ENCODE results near the gene IQGAP3. TPM values are rescaled to one million over a fixed set of nuclear protein-coding genes. Genes with fewer than 3 reads are reported as not detected.

Gene IQGAP3
- total RNA-seq, 1 experiment from 2014 or later, result 21.3 TPM

- Histone ChIP-seq H3K27me3 (no peaks in the 10 kb centered on the region), H3K27ac (no peak overlapping the region), H3K36me3 (peaks cover 36% of the 10 kb centered on the region), H3K9me3 (replicated peaks) (no peaks in the 10 kb centered on the region), H3K4me1 (peaks cover 14% of the 10 kb centered on the region; the same call in 1 of the 2 replicates), H3K4me3 (no peak overlapping the region)
- no peak for DNase-seq
Observed at GRCh38 chr1:156478250-156478627, 94.1 kb downstream of the IQGAP3 start.

- no peak for DNase-seq
- no peak overlapping the region for H3K4me3 ChIP-seq
- no peaks in the 10 kb centered on the region for H3K9me3 ChIP-seq (replicated peaks)
- H3K27me3 ChIP-seq, result no peaks in the 10 kb centered on the region
- peaks cover 14% of the 10 kb centered on the region; the same call in 1 of the 2 replicates for H3K4me1 ChIP-seq
- H3K27ac ChIP-seq, result no peak overlapping the region
- peaks cover 36% of the 10 kb centered on the region for H3K36me3 ChIP-seq
Observed at GRCh38 chr1:156477526-156478249, 94.7 kb downstream of the IQGAP3 start.

GRCh38 chr1:156476501-156477298 lies 95.7 kb downstream of the IQGAP3 start:
- Histone ChIP-seq H3K4me1 (peaks cover 14% of the 10 kb centered on the region; the same call in 1 of the 2 replicates), H3K4me3 (no peak overlapping the region), H3K27me3 (no peaks in the 10 kb centered on the region), H3K9me3 (replicated peaks) (no peaks in the 10 kb centered on the region), H3K36me3 (peaks cover 36% of the 10 kb centered on the region), H3K27ac (no peak overlapping the region; the same call in 1 of the 2 replicates)
- peak; percentile 53 to 78 for DNase-seq

GRCh38 chr1:156475568-156476500 lies 96.5 kb downstream of the IQGAP3 start:
- no peak overlapping the region for H3K4me3 ChIP-seq
- H3K36me3 ChIP-seq, result peaks cover 30% of the 10 kb centered on the region
- peak in 1 of 2 experiments; percentile 10 for DNase-seq
- H3K27me3 ChIP-seq, result no peaks in the 10 kb centered on the region
- H3K4me1 ChIP-seq, result peaks cover 14% of the 10 kb centered on the region; the same call in 1 of the 2 replicates
- H3K27ac ChIP-seq, result no peak overlapping the region; the same call in 1 of the 2 replicates
- no peaks in the 10 kb centered on the region for H3K9me3 ChIP-seq (replicated peaks)

Other genes starting within 250 kb of the IQGAP3 start
- 313 and 324 TPM in 2 replicates for gene CCT3, start 234.3 kb downstream of the IQGAP3 start, total RNA-seq (2014; rRNA removed; shearing (Covaris generic))
- gene TSACC, start 234.0 kb downstream of the IQGAP3 start, total RNA-seq (2014; rRNA removed; shearing (Covaris generic)), result 0.36 TPM in 1 of 2 replicates, not detected in the other
- gene RHBG, start 203.4 kb downstream of the IQGAP3 start, total RNA-seq (2014; rRNA removed; shearing (Covaris generic)), result not detected in 2 replicates
- 10.0 and 13.3 TPM in 2 replicates for gene MEF2D, start 71.8 kb downstream of the IQGAP3 start, total RNA-seq (2014; rRNA removed; shearing (Covaris generic))
- not detected in 2 replicates for gene TTC24, start 7.2 kb upstream of the IQGAP3 start, total RNA-seq (2014; rRNA removed; shearing (Covaris generic))
- gene NAXE, start 19.2 kb upstream of the IQGAP3 start, total RNA-seq (2014; rRNA removed; shearing (Covaris generic)), result 29.7 and 30.1 TPM in 2 replicates
- gene GPATCH4, start 28.9 kb upstream of the IQGAP3 start, total RNA-seq (2014; rRNA removed; shearing (Covaris generic)), result 22.8 and 25.1 TPM in 2 replicates
- 0.20 and 0.23 TPM in 2 replicates for gene HAPLN2, start 46.9 kb upstream of the IQGAP3 start, total RNA-seq (2014; rRNA removed; shearing (Covaris generic))
- 0.05 TPM in 1 of 2 replicates, not detected in the other for gene BCAN, start 69.6 kb upstream of the IQGAP3 start, total RNA-seq (2014; rRNA removed; shearing (Covaris generic))
- 356 and 359 TPM in 2 replicates for gene NES, start 104.8 kb upstream of the IQGAP3 start, total RNA-seq (2014; rRNA removed; shearing (Covaris generic))
- 0.43 and 0.85 TPM in 2 replicates for gene CRABP2, start 133.0 kb upstream of the IQGAP3 start, total RNA-seq (2014; rRNA removed; shearing (Covaris generic))
- gene METTL25B, start 155.9 kb upstream of the IQGAP3 start, total RNA-seq (2014; rRNA removed; shearing (Covaris generic)), result 8.6 and 9.9 TPM in 2 replicates
- 29.1 and 33.7 TPM in 2 replicates for gene ISG20L2, start 156.2 kb upstream of the IQGAP3 start, total RNA-seq (2014; rRNA removed; shearing (Covaris generic))
- 53.4 and 61.3 TPM in 2 replicates for gene MRPL24, start 168.5 kb upstream of the IQGAP3 start, total RNA-seq (2014; rRNA removed; shearing (Covaris generic))
- 276 and 278 TPM in 2 replicates for gene HDGF, start 179.1 kb upstream of the IQGAP3 start, total RNA-seq (2014; rRNA removed; shearing (Covaris generic))
- 56.4 and 61.2 TPM in 2 replicates for gene PRCC, start 195.0 kb upstream of the IQGAP3 start, total RNA-seq (2014; rRNA removed; shearing (Covaris generic))
- gene SH2D2A, start 244.3 kb upstream of the IQGAP3 start, total RNA-seq (2014; rRNA removed; shearing (Covaris generic)), result 0.30 TPM in 1 of 2 replicates, not detected in the other

All from SJCRH30 (cell line).